Nephron (organoid): ENCODE measurements around the gene SCGN.

ENCODE experiments used
- H3K27ac Mint-ChIP-seq, 3 experiments: 2 replicates each; pipeline ENCODE4 v1.8.0; 2020; ENCODE audit warnings: mixed read lengths in 3 of 3, mild to moderate bottlenecking in 2 of 3, moderate library complexity in 1 of 3
- H3K27me3 Mint-ChIP-seq: 2 replicates; pipeline ENCODE4 v1.8.0; 2021; ENCODE audit warnings: low read depth, mild to moderate bottlenecking, moderate library complexity, mixed read lengths
- H3K36me3 Mint-ChIP-seq: 2 replicates; pipeline ENCODE4 v1.8.0; 2020; ENCODE audit warnings: low read depth, mixed read lengths
- H3K4me1 Mint-ChIP-seq: 2 replicates; pipeline ENCODE4 v1.8.0; 2020; ENCODE audit warnings: mixed read lengths
- H3K4me3 Mint-ChIP-seq, 3 experiments: 2 replicates each; pipeline ENCODE4 v1.8.0; 2020; ENCODE audit warnings: mild to moderate bottlenecking in 3 of 3, mixed read lengths in 3 of 3, moderate library complexity in 2 of 3
- H3K9me3 Mint-ChIP-seq: 2 replicates; pipeline ENCODE4 v1.8.0; 2020; ENCODE audit warnings: mixed read lengths
- TF ChIP-seq, protein P1 (sequence below), 3 experiments: fragments of 200-600 bp; sonication (generic); IDR thresholded peaks; one replicate each; pipeline ENCODE4 v1.5.0; 2021; ENCODE audit warnings: antibody characterized with exemption in 3 of 3; ENCODE audit not compliant: unreplicated experiment in 3 of 3

The SCGN gene

DNA sequence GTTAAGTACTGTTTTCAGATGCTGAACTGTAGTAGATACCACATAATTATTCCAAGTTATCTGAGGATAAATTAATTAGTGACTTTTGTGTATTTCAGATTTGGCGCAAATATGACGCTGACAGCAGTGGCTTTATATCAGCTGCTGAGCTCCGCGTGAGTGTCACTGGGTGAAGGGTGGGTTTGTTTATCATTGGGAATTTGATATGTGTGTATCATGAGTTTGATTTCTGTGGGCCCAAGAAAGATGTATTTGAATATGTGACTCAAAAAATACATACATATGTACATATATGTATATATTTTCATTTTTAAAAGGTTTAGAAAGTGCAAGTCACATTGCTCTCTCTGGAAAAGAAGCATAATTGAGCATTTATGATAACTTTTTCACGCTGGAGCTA is 17.4 kb downstream of the SCGN start:
- Mint-ChIP-seq H3K4me1 (no peaks in the 10 kb centered on the region), H3K27me3 (peaks cover 17% of the 10 kb centered on the region), H3K4me3 (no peak overlapping the region), H3K27ac (no peak overlapping the region), H3K36me3 (no peaks in the 10 kb centered on the region), H3K9me3 (no peaks in the 10 kb centered on the region)
- TF ChIP-seq, protein P1, sequence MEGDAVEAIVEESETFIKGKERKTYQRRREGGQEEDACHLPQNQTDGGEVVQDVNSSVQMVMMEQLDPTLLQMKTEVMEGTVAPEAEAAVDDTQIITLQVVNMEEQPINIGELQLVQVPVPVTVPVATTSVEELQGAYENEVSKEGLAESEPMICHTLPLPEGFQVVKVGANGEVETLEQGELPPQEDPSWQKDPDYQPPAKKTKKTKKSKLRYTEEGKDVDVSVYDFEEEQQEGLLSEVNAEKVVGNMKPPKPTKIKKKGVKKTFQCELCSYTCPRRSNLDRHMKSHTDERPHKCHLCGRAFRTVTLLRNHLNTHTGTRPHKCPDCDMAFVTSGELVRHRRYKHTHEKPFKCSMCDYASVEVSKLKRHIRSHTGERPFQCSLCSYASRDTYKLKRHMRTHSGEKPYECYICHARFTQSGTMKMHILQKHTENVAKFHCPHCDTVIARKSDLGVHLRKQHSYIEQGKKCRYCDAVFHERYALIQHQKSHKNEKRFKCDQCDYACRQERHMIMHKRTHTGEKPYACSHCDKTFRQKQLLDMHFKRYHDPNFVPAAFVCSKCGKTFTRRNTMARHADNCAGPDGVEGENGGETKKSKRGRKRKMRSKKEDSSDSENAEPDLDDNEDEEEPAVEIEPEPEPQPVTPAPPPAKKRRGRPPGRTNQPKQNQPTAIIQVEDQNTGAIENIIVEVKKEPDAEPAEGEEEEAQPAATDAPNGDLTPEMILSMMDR (IDR thresholded peaks at IDR 0.05; ENCODE audit: unreplicated experiment in 3 of 3): no peak

DNA sequence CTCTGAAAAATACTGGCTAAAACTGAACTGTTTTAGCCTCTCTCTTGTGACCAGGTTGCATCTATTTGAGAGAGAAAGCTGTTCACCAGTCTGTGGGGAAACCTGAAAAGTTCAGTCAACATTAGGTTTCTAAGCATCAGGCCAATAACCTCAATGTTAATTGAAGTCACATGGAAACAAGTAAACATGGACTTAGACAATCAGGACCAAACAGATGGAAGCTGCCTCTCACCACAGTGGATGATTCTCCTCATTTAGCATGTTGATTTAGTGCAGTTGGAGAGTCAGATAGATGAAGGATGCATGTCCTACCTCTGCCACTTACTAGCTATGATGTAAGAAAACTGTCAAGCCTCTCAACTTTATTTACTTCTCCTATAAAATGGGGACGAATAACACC is 18.2 kb downstream of the SCGN start:
- Mint-ChIP-seq H3K36me3 (no peaks in the 10 kb centered on the region), H3K27ac (no peak overlapping the region), H3K4me3 (no peak overlapping the region), H3K4me1 (no peaks in the 10 kb centered on the region), H3K9me3 (no peaks in the 10 kb centered on the region), H3K27me3 (peaks cover 17% of the 10 kb centered on the region)
- TF ChIP-seq, protein P1 (IDR thresholded peaks at IDR 0.05; ENCODE audit: unreplicated experiment in 3 of 3): no peak

GRCh38 chr6:25670793-25671513 is 18.9 kb downstream of the SCGN start:
- H3K27me3 Mint-ChIP-seq: peaks cover 17% of the 10 kb centered on the region
- H3K27ac Mint-ChIP-seq: peak overlapping the region in 1 of 3 experiments; percentile 19
- H3K36me3 Mint-ChIP-seq: no peaks in the 10 kb centered on the region
- no peak overlapping the region for H3K4me3 Mint-ChIP-seq
- TF ChIP-seq, protein P1 (IDR thresholded peaks at IDR 0.05; ENCODE audit: unreplicated experiment in 3 of 3): no peak
- H3K4me1 Mint-ChIP-seq: no peaks in the 10 kb centered on the region
- no peaks in the 10 kb centered on the region for H3K9me3 Mint-ChIP-seq

GRCh38 chr6:25671652-25672051 is 19.6 kb downstream of the SCGN start:
- Mint-ChIP-seq H3K9me3 (no peaks in the 10 kb centered on the region), H3K4me3 (no peak overlapping the region), H3K27me3 (peaks cover 17% of the 10 kb centered on the region), H3K36me3 (no peaks in the 10 kb centered on the region), H3K4me1 (no peaks in the 10 kb centered on the region), H3K27ac (no peak overlapping the region)
- TF ChIP-seq, protein P1 (IDR thresholded peaks at IDR 0.05; ENCODE audit: unreplicated experiment in 3 of 3): no peak

DNA sequence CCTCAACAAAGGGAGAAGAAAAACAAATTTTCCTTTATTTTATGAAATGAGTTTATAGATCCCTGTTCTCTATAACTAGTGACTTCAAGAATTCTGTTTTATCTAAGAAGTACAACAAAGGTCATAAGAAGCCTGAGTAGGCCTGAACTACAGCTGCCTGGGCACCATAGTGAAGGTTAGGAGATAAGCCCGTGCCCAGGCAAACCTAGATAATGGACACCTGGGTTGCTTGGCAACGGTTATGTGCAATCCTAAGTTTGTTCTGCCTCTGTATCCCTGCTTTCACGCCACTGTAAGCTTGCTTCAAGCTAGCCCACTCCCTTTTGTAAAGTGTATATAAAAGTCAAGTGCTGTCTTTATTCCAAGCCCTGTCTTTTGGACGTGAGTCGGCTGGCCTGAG is 23.2 kb downstream of the SCGN start:
- no peaks in the 10 kb centered on the region for H3K4me1 Mint-ChIP-seq
- peaks cover 17% of the 10 kb centered on the region for H3K27me3 Mint-ChIP-seq
- TF ChIP-seq, protein P1 (IDR thresholded peaks at IDR 0.05; ENCODE audit: unreplicated experiment in 3 of 3): no peak
- no peaks in the 10 kb centered on the region for H3K9me3 Mint-ChIP-seq
- no peak overlapping the region for H3K4me3 Mint-ChIP-seq
- H3K27ac Mint-ChIP-seq: no peak overlapping the region
- H3K36me3 Mint-ChIP-seq: no peaks in the 10 kb centered on the region

GRCh38 chr6:25676775-25677174 is 24.8 kb downstream of the SCGN start:
- no peaks in the 10 kb centered on the region for H3K9me3 Mint-ChIP-seq
- H3K27ac Mint-ChIP-seq: no peak overlapping the region
- peaks cover 17% of the 10 kb centered on the region for H3K27me3 Mint-ChIP-seq
- TF ChIP-seq, protein P1 (IDR thresholded peaks at IDR 0.05; ENCODE audit: unreplicated experiment in 3 of 3): no peak
- no peaks in the 10 kb centered on the region for H3K4me1 Mint-ChIP-seq
- H3K4me3 Mint-ChIP-seq: no peak overlapping the region
- no peaks in the 10 kb centered on the region for H3K36me3 Mint-ChIP-seq
